GM21390 (cell line): Measurements from ENCODE around the gene KCNC4.

Source experiments
- ATAC-seq: cut with Tn5 transposase; IDR thresholded peaks from one replicate; pipeline ENCODE4 v1.9.1; 2021; ENCODE audit not compliant: unreplicated experiment

KCNC4 gene

DNA sequence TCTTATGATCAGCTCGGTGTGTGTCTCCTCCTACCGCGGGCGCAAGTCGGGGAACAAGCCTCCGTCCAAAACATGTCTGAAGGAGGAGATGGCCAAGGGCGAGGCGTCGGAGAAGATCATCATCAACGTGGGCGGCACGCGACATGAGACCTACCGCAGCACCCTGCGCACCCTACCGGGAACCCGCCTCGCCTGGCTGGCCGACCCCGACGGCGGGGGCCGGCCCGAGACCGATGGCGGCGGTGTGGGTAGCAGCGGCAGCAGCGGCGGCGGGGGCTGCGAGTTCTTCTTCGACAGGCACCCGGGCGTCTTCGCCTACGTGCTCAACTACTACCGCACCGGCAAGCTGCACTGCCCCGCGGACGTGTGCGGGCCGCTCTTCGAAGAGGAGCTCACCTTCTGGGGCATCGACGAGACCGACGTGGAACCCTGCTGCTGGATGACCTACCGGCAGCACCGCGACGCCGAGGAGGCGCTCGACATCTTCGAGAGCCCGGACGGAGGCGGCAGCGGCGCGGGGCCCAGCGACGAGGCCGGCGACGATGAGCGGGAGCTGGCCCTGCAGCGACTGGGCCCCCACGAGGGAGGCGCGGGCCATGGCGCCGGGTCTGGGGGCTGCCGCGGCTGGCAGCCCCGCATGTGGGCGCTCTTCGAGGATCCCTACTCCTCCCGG lies 1.5 kb downstream of the KCNC4 start:
- no peak for ATAC-seq

DNA sequence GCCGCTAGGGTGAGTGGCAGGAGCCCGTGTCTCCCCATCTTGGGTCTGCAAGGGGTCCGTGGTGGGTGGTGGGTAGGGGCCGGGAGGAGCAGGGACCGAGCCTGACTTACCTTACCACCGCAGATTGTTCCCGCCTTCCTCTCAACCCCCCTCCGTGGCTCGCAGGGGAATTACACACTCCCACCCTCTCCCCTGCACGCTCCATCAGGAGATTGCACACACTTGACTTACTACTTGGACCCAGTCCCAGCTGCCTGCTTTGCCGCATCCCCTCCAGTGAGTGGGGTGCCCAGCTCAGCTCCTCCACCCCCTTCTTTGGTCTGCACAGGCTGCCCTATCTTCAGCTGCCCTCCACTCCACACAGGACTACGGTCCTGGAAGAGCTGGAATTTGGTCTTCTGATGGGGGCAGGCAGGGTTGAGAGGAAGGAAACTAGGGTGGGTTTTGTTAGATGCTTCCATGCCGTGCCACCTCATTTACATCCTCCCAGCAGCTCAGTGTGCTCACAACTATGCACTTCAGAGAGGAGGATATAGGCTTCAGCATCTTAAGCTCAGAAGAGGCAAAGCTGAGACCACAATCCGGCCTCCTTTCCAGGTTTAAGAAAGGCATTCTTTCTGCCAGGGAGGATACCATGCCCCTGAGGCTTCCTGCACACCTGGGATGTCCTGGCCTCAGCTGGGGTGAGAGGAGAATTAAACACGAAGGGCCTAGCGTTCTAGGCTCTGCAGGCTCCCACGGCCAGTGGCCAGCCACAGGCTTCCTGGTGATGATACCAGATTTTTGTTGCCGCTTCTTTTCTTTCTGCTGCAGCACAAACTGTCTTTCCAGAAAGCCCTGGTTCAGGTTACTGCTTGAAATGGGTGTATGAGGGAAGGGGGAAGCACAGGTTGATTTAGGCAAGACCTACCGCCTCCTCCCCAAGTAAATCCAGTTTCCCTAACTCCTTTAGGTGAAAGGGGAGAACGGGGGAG lies 2.3 kb downstream of the KCNC4 start:
- ATAC-seq: no peak

DNA sequence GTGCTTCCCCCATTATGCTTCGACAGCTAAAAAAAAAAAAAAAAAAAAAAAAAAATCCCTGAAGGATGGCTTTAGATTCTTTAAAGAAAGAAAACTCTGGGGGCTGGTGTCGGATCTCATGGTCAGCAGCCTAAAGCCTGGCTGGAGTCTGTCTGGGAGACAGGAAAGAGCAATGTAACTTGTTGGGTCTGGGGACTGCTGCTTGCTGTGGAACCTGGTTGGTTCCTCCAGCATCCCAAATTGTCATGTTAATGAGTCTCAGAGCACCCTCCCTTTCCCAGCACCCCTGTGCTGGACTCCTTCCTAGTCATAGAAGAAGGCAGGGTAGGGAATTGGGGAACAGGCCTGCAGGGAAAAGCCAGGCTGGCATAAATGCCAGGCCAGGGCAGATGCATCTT lies 3.0 kb downstream of the KCNC4 start:
- no peak for ATAC-seq

DNA sequence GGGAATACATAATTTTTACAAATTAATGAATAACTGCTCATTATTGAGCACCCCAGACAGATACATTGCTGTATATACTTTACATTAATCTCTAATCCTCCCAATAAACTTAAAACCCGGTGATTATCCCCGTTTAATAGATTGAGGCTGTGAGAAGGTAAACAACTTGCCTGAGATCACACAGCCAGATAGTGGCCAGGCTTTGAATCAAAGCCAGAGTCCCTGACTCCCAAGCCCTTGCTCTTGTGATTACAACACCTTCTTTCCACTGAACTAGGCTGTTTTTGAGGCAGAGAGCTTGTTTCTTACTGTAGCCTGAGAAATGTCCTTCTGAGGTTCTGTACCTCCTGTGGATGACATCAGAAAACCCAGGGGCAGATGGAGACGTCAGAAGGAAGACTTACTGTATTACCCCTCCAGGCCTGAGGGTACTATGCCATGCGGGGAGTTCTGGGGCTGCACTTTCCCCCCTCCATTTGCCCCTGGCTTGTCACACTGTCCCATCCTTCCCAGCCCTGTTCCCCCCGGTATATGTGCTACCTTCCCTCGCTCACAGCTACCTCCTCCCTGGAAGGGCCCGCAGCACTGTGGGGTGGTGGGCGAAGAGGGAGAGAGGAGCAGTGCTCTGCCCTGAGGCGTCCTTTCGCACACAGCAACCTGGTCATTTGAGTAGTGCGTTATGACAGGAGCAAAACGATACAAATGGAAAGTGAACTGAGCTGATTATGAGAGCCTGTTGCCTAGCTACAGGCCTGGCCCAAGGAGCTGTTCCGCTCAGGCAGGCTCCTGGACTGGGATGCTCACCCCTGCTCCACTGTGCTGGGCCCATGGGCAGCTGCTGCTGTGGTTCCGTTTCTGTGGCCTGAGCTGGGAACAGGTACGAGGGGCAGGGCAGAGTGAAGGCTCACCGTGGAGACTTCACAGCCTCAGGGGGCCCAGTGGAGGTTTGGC lies 4.6 kb downstream of the KCNC4 start:
- ATAC-seq: no peak

DNA sequence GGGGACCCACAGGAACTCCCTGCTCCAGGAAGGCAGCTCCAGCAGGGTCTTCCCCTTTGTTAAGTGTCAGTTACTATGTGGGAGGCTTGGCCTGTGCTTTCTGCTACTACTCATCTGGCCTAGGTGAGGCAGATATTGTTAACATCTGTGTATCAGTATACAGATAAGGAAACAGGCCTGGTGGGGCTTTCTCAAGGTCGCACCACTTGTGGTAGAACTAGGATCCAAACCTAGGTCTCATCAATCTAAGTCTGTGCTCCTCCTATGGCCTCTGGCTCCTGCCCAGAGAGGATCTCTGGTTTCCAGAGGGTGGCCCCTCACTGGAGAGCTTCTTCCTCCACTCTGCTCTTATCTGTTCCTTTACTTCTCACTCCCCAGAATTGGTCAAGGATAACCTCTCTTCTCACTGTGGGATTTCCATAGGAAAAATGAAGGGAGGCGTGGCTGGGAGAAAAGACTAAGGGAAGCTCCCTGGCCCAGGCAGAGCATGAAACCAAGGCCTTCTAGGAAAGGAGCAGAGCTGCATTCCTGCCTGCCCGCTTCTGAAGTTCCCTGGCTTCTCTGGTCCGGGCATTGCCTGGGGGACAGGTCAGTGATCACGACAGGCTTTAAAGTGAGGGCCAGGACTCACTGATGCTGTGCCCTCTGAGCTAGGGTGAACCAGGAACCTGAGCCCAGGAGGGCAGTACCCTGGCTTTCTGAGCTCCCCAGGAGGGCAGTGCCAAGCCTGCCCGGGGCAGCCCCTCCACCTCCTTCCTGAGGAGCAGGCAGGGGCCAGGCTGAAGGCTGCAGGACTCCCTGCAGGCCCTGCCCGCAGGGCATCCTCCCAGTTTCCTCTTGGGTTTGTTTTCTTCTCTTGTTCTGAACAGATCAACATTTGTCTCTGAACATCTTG lies 5.8 kb downstream of the KCNC4 start:
- ATAC-seq: no peak

DNA sequence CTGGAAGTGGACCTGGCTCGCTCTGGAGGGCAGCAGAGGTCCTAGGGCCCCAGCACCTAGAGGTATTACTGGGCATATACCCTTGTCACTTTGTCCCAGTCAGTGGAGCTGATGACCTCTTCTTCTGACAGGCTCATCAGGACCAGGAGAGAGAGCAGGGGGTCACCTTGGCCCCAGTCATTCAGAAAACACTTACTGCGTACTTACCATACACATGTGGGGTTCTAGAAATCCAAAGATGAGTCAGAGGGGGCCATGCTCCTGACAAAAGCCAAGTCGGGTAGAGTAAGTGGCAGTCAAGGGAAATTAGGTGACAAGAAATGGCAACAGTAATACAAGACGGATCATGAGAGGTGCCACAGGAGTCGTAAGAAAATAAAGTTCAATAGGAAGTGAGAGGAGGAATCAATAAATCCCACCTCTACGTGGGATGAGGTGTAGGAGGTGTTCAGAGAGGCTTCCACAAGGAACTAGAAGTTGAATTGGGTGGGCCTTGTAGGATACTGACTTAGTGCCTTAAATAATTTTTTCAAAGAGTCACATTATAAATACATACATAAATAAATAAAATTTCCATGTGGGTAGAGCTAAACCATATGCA lies 6.8 kb downstream of the KCNC4 start:
- no peak for ATAC-seq

DNA sequence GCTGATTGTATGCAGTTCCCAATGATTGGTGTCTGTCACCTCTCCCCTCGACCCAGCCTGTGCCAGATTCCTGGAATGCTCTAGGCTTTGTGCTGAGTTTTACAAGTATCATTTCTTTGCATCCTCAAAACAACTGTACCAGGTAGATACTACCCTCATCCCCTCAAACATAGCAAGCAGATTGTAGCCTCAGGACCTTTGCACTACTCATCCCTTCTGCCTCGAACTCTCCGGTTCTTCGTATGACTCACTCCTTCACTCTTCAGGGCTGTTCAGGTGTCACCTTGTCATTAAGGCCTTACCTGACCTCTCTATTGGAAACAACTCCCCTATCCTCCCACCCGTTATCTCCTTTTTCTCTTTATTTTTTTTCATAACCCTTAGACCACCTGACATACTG lies 8.0 kb downstream of the KCNC4 start:
- no peak for ATAC-seq

DNA sequence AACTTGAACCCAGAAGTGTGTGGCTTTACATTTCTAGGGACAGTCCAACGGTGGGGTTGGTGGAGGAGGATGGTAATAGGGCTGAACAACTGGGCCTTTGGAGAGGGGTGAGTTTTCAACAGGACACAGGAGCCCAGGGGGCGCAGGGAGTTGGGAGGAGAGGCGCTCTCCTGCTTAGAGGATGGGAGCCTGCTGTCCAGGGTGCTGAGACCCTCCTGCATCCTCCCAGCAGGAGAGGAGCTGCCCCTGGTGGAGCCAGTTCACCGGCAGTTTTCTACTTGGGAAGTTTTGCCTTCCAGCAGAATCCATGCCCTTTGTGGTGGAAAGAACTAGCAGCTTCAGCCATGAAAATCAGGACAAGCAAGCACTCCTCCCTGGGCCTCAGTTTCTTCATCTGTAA lies 8.6 kb downstream of the KCNC4 start:
- no peak for ATAC-seq

DNA sequence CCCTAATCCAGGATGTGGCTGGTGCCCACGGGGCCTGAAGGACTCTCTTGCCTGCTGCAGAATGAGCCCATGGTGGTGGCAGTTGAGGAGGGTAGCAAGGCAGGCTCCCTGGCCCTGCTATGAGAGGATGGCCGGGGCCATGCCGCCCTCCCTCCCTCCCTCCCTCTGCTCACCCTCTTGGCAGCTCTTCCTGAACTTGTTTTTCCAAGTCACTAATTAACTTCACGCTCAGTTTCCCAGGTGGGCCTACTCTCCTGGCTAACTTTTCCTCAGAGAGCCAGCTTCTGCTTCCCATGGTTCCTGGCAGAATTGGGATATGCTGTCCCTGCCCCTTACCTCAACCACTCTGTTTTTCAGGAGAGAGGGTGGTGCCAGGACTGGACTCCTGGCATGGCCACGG lies 10.2 kb downstream of the KCNC4 start:
- no peak for ATAC-seq

DNA sequence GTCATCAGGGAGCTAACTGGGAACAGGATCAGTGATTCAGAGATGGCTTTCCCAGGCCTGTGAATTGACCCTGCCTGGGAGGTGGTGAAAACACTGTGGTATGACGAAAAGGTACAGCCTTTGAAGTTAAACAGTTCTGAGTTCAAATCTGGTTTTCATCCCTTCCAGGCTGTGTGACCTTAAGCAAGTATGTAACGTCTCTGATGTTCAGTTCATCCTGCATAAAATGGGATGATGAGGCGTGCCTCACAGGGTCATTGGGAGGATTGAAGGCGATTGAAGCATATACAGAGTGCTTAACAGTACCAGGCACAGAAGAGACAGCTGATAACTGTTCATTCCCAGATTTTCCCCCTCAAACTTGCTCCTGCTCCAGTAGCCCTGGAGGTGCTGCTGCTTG lies 11.0 kb downstream of the KCNC4 start:
- no peak for ATAC-seq

DNA sequence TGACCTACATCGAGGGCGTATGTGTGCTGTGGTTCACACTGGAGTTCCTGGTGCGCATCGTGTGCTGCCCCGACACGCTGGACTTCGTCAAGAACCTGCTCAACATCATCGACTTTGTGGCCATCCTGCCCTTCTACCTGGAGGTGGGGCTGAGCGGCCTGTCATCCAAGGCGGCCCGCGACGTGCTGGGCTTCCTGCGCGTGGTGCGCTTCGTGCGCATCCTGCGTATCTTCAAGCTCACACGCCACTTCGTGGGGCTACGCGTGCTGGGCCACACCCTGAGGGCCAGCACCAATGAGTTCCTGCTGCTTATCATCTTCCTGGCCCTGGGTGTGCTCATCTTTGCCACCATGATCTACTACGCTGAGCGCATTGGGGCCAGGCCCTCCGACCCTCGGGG lies 13.0 kb downstream of the KCNC4 start:
- ATAC-seq: no peak

DNA sequence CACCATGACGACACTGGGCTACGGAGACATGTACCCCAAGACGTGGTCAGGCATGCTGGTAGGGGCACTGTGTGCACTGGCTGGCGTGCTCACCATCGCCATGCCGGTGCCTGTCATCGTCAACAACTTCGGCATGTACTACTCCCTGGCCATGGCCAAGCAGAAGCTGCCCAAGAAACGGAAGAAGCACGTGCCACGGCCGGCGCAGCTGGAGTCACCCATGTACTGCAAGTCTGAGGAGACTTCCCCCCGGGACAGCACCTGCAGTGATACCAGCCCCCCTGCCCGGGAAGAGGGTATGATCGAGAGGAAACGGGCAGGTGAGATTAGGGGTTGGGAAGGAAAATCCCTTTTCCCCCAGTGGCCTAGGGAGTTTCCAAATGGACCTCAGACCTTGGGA lies 13.5 kb downstream of the KCNC4 start:
- ATAC-seq: no peak

DNA sequence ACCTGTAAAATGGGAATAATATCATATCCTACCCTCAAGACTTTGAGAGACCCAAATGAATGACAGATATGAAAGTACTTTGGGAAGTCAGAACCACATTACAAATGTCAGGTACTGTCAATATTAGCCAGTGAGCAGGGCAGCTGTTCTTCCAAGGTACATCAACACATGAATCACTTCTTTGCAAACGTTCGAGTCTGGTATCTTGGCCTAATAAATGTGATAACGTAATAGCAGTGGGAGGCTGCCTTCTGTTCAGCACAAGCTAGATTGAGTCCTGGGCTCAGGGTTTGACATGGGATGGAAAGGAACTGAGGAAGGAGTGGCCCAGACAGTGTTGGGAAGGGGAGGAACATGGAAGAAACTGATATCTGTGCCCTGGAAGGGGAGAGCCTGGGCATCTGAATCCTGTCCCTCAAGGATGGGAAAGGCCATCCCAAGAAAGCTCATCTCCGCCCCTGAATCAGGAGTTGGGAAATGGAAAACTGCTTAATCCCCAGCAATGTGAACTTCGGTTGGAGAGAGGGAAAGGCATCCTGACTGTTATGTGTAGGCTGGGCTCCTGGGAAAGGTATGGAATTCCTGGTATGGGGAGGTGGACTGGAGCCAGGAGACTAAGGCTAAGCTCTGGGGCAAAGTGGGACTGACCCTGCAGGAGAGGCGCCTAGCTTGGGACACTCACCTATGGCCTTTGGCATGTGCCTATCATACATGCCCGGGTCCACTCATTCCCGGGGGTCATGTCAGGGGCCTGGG lies 14.3 kb downstream of the KCNC4 start:
- no peak for ATAC-seq

DNA sequence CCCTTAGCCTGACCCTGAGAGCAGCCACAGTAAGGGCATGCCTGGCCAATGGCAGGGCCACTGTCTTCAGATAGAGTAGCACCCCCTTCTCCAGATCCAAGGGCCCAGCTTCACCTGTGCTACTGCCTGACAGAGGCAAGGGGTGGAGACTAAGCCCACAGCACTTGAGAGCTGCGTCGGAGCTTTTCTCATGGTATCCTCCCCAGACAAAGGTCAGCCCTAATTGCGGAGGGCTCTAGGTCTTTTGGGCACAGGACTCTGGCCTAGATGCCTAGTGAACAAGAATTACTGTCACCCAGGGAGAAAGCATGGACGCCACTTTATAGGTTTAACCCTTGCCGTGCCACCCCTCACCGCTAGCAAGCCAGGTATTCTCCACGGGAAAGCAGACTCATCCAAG lies 15.1 kb downstream of the KCNC4 start:
- ATAC-seq: no peak

DNA sequence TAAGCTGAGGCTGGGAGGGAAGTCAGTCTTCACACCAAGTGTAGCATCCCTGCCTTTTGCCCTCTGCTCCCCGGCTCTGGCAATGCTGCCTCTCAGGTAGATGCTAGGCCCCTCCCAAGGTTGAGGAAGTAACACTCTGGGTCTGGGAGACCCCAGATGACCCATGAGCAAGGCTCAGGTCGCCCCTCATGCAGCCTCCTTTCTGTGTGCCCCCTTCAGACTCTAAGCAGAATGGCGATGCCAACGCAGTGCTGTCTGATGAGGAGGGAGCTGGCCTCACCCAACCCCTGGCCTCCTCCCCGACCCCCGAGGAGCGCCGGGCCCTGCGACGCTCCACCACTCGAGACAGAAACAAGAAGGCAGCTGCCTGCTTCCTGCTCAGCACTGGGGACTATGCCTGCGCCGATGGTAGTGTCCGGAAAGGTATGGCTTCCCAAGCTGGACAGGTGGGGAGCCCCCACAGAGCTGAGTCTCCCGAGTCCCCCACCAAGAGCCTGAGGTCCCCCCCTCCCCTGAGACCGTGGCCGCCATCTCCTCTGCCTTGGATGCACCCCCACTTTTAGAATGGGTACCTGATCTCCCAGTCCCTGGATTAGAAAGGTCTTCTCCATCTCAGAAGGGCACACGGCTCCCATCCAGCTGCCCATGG lies 15.8 kb downstream of the KCNC4 start:
- no peak for ATAC-seq

DNA sequence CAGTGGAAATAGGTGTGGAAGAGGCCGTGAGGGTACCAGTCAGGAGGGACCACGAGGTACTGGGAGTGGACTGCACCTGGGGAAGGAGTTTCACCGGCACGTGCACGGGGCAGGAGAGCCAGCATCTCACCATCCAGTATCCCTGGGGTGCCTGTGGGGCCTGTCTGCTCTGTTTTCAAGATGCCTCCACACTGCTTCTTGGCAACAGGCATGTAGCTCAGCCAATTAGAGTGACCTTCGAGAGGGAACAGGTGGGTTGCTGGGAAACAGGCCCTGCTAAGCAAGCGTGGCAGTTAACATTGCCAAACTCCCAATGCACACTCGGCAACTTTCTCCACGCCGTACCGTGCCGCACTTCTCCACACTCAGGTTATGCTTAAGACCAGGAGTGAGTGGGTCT lies 17.7 kb downstream of the KCNC4 start:
- ATAC-seq: no peak

DNA sequence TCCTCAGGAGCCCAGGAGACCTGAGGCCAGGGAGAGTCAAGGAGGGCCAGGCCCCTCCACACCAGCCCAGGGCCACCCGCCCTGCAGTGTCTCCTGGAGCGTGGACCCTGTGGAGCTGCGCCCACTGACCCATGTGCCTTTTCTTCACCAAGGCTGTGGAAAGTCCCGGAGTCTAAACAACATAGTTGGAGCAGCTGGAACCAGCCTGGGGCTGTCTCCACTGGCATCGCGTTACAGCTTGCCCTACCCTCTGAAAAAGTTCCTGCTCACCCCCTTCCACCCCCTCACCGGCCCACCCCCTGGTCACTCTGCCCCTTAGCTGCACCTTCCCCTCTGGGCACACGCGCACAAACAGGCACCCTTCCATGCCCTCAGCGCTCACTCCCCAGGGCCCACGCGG lies 18.3 kb downstream of the KCNC4 start:
- no peak for ATAC-seq

DNA sequence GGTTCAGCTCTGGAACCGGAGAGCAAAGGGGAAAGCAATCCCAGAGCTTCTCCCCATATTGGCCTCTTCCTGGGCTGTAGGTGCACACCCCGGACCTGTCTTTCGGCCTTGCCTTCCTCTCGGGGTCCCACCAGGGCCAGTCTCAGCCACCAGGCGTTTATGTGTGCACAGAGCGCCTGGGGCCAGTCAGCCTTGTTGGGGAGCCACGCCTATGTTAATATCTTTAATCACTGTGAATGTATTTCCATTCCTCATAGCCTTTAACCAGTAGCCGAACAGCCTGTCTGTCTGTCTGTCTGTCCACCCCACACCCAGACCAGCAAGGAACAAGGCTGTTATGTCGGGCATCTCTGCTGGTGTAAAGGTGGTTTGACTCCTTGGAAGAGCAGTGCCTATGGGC lies 18.8 kb downstream of the KCNC4 start:
- ATAC-seq: no peak
